Measurements from ENCODE around the gene CCL2.

The CCL2 gene

DNA sequence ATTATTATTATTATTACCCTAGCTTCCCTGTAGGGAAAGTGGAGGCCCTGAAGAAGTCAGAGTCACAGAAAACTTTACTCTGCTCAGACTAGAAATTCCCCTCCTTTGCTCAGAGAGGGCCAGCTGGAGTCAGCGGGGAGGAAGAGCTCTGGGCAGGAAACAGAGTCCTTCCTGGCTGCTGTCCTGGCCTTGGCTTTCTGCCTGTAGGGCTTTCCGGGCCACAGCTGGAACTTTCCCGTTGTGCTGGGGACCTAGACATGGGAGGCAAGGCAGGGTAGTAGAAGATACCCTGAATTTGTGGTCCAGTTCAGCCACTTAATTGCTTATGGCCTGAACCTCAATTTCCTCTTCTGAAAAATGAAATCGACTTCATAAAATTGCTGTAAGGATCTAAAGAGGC lies 14.0 kb upstream of the CCL2 start:
- ATAC-seq = peak; percentile 51
- no peak for TF ChIP-seq RARB (CRISPR knock-in tag; IDR thresholded peaks at IDR 0.05)
- TF ChIP-seq CSRNP3 (CRISPR knock-in tag; IDR thresholded peaks at IDR 0.05) = no peak
- TF ChIP-seq ESRRG (CRISPR knock-in tag; IDR thresholded peaks at IDR 0.05) = no peak
- TF ChIP-seq OSR1 (CRISPR knock-in tag; IDR thresholded peaks at IDR 0.05) = no peak
- TF ChIP-seq CSDC2 (CRISPR knock-in tag; IDR thresholded peaks at IDR 0.05) = no peak
- TF ChIP-seq, protein P1, sequence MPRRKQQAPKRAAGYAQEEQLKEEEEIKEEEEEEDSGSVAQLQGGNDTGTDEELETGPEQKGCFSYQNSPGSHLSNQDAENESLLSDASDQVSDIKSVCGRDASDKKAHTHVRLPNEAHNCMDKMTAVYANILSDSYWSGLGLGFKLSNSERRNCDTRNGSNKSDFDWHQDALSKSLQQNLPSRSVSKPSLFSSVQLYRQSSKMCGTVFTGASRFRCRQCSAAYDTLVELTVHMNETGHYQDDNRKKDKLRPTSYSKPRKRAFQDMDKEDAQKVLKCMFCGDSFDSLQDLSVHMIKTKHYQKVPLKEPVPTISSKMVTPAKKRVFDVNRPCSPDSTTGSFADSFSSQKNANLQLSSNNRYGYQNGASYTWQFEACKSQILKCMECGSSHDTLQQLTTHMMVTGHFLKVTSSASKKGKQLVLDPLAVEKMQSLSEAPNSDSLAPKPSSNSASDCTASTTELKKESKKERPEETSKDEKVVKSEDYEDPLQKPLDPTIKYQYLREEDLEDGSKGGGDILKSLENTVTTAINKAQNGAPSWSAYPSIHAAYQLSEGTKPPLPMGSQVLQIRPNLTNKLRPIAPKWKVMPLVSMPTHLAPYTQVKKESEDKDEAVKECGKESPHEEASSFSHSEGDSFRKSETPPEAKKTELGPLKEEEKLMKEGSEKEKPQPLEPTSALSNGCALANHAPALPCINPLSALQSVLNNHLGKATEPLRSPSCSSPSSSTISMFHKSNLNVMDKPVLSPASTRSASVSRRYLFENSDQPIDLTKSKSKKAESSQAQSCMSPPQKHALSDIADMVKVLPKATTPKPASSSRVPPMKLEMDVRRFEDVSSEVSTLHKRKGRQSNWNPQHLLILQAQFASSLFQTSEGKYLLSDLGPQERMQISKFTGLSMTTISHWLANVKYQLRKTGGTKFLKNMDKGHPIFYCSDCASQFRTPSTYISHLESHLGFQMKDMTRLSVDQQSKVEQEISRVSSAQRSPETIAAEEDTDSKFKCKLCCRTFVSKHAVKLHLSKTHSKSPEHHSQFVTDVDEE (CRISPR knock-in tag; IDR thresholded peaks at IDR 0.05) = no peak
- no peak for TF ChIP-seq TOX (CRISPR knock-in tag; IDR thresholded peaks at IDR 0.05; ENCODE audit: borderline replicate concordance)
- TF ChIP-seq ISL1 (CRISPR knock-in tag; IDR thresholded peaks at IDR 0.05) = no peak

DNA sequence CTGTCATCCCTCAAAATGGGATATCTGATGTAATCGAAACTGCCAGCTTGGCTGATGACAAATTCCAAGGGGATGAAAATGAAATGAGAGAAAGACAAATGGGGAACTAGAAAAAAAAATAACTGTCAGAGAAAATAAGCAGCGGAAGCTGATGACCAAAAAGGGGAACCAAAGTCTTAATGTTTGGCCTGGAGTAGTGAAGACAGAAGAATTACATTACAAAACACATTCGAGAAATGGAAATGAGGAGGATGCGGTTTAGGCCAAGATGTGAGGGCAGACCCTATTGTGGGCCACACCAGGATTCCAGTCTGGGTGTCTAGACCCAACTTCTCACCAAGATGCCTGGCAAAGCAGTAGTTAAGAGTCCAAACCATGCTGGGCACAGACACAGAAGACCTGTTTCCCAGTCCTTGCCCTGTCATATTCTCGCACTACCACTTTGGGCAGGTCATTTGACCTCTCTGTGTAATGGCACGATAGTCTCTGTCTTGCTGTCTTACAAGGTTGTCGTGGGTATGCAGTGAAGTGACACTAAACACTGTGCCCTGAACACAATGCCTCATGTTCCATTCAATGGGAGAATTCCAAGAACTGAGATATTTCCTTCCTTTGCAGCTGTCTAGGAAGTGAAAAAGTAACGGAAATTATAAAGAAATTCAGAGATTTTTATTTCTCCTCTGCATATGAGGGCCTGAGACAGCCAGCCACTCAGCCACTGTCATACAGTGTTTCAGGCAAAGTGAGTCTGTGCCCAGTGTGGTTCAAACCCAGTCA lies 12.3 kb upstream of the CCL2 start:
- no peak for ATAC-seq
- TF ChIP-seq ARNTL (CRISPR knock-in tag; IDR thresholded peaks at IDR 0.05; ENCODE audit: borderline replicate concordance, low read depth) (no peak), PATZ1 (CRISPR knock-in tag; IDR thresholded peaks at IDR 0.05; ENCODE audit: borderline replicate concordance) (no peak), BACH2 (CRISPR knock-in tag; IDR thresholded peaks at IDR 0.05; ENCODE audit: borderline replicate concordance) (no peak), ZNF8 (CRISPR knock-in tag; IDR thresholded peaks at IDR 0.05) (no peak), CSRNP3 (CRISPR knock-in tag; IDR thresholded peaks at IDR 0.05) (no peak), PPARA (CRISPR knock-in tag; IDR thresholded peaks at IDR 0.05; ENCODE audit: borderline replicate concordance) (no peak), CSDC2 (CRISPR knock-in tag; IDR thresholded peaks at IDR 0.05) (no peak), ZNF565 (CRISPR knock-in tag; conservative IDR thresholded peaks at IDR 0.05; ENCODE audit: low read depth) (no peak), GLIS3 (CRISPR knock-in tag; IDR thresholded peaks at IDR 0.05) (no peak), ESRRG (CRISPR knock-in tag; IDR thresholded peaks at IDR 0.05) (no peak), ZNF70 (CRISPR knock-in tag; IDR thresholded peaks at IDR 0.05) (no peak), OSR1 (CRISPR knock-in tag; IDR thresholded peaks at IDR 0.05) (no peak), RARB (CRISPR knock-in tag; IDR thresholded peaks at IDR 0.05) (no peak), ZC3H10 (CRISPR knock-in tag; IDR thresholded peaks at IDR 0.05) (no peak)
- TF ChIP-seq, protein P1 (CRISPR knock-in tag; IDR thresholded peaks at IDR 0.05) = no peak
- TF ChIP-seq, protein P2, sequence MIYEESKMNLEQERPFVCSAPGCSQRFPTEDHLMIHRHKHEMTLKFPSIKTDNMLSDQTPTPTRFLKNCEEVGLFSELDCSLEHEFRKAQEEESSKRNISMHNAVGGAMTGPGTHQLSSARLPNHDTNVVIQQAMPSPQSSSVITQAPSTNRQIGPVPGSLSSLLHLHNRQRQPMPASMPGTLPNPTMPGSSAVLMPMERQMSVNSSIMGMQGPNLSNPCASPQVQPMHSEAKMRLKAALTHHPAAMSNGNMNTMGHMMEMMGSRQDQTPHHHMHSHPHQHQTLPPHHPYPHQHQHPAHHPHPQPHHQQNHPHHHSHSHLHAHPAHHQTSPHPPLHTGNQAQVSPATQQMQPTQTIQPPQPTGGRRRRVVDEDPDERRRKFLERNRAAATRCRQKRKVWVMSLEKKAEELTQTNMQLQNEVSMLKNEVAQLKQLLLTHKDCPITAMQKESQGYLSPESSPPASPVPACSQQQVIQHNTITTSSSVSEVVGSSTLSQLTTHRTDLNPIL (CRISPR knock-in tag; IDR thresholded peaks at IDR 0.05; ENCODE audit: low read depth) = no peak

Measured in SK-N-SH treated with all-trans-retinoic acid at 6 μM for 48 hours (cell line).